Measurements from ENCODE around the gene PODXL2.
A peak's percentile ranks its signal among the peaks of the same experiment; 100 is the strongest.
"Not testable (repeated sequence)": the region's sequence is repeated elsewhere in the genome, so short reads cannot be mapped to it uniquely, and the experiment has no call there.

The PODXL2 gene

DNA sequence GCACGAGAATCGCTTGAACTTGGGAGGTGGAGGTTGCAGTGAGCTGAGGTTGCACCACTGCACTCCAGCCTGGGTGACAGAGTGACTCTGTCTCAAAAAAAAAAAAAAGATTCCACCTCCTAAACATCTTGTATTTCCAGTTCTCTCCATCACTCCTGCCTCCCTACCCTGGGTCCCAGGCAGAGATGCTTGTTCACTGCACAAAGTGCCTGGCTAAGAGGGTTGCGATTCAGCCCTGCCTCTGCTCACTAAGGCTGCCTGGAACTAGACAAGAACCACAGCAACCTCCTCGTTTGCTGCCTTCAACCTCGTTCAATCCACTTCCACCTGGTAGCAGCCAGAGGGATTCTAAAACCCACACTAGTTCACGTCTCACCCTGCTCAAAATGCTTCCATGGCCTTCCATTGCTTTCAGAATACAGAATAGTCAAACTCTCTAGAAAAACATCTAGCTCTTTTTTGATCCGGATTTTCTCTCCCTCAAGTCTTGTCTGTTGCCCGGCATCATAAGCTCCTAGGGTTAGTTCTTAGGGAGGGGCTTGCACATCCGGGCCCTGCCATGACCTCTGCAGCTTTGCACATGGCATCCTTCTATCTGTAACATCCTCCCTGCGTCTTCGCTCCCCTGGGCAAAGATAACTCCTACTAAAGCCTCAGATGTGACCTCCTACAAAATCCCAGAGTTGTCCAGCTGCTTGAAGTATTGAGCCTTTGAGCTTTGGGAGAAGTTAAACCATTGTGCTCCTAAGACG, 31.8 kb upstream of the PODXL2 start:
- DNase-seq (ENCODE audit: low spot score), result no peak
- TF ChIP-seq, protein P1, sequence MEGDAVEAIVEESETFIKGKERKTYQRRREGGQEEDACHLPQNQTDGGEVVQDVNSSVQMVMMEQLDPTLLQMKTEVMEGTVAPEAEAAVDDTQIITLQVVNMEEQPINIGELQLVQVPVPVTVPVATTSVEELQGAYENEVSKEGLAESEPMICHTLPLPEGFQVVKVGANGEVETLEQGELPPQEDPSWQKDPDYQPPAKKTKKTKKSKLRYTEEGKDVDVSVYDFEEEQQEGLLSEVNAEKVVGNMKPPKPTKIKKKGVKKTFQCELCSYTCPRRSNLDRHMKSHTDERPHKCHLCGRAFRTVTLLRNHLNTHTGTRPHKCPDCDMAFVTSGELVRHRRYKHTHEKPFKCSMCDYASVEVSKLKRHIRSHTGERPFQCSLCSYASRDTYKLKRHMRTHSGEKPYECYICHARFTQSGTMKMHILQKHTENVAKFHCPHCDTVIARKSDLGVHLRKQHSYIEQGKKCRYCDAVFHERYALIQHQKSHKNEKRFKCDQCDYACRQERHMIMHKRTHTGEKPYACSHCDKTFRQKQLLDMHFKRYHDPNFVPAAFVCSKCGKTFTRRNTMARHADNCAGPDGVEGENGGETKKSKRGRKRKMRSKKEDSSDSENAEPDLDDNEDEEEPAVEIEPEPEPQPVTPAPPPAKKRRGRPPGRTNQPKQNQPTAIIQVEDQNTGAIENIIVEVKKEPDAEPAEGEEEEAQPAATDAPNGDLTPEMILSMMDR (IDR thresholded peaks at IDR 0.05; ENCODE audit: extremely low read depth, missing control alignments), result no peak

DNA sequence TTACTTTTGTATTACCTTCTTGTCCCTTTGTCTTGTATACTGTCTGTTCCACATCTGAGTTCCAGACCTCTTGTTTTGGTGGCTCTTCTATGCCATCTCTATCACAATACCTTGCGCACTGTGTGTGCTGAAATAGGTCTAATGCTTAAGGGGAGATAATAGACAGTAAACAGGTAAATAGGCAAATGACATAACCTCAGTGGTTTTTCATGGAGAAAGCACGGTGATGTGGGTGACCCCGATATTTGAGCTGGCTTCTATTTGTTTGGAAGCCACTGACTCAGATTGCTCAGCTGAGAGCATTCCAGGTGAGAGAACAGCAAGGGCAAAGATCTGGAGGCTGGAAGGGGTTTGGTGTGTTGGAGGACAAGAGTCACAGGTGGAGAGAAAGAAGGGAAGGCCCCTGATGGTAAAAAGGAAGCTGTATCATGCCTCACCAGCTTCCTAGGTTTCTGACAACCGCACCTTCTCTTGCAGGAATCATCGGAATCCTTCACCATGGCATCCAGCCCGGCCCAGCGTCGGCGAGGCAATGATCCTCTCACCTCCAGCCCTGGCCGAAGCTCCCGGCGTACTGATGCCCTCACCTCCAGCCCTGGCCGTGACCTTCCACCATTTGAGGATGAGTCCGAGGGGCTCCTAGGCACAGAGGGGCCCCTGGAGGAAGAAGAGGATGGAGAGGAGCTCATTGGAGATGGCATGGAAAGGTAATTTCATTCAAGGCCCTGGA, 30.0 kb upstream of the PODXL2 start:
- DNase-seq (ENCODE audit: low spot score), result no peak
- TF ChIP-seq, protein P1 (IDR thresholded peaks at IDR 0.05; ENCODE audit: extremely low read depth, missing control alignments), result no peak

GRCh38 chr3:127600749-127601456, 28.1 kb upstream of the PODXL2 start:
- DNase-seq (ENCODE audit: low spot score), result no peak
- TF ChIP-seq, protein P1 (IDR thresholded peaks at IDR 0.05; ENCODE audit: extremely low read depth, missing control alignments), result no peak

- DNase-seq (ENCODE audit: low spot score), result peak; percentile 46
- TF ChIP-seq, protein P1 (IDR thresholded peaks at IDR 0.05; ENCODE audit: extremely low read depth, missing control alignments), result no peak
These were observed 24.9 kb upstream of the PODXL2 start for GRCh38 chr3:127604035-127604434.

GRCh38 chr3:127604546-127605165, 24.3 kb upstream of the PODXL2 start:
- DNase-seq (ENCODE audit: low spot score), result no peak
- TF ChIP-seq, protein P1 (IDR thresholded peaks at IDR 0.05; ENCODE audit: extremely low read depth, missing control alignments), result no peak

DNA sequence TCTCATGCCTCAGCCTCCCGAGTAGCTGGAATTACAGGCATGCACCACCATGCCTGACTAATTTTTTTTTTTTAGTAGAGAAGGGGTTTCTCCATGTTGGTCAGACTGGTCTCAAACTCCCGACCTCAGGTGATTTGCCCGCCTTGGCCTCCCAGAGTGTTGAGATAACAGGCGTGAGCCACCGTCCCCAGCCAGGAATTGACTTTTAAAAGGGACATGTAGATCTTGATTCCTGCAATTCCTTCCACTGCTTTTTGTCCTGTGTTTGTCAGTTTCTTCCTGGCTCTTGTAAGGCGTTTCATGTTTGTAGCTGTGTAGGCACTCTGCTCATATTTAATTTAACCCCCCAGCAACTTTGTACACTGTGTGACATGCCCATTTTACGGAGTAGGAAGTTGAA, 23.4 kb upstream of the PODXL2 start:
- DNase-seq (ENCODE audit: low spot score), result not testable (repeated sequence)

DNA sequence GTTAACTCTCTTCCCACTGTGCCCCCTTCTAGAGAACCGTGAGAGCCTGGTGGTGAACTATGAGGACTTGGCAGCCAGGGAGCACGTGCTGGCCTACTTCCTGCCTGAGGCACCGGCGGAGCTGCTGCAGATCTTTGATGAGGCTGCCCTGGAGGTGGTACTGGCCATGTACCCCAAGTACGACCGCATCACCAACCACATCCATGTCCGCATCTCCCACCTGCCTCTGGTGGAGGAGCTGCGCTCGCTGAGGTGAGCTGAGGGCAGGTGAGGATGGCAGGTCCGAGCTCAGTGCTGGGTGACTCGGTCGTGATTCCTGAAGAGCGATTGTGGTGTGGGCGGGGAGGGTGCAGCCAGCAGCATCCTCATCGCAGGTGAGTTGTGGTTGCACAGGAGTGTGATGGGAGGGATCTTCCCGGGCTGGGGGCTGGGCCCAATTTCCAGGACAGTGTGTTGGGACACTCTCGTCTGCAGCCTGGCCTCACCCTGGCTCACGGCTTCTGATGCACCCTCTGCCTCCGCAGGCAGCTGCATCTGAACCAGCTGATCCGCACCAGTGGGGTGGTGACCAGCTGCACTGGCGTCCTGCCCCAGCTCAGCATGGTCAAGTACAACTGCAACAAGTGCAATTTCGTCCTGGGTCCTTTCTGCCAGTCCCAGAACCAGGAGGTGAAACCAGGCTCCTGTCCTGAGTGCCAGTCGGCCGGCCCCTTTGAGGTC, 22.7 kb upstream of the PODXL2 start:
- TF ChIP-seq, protein P1 (IDR thresholded peaks at IDR 0.05; ENCODE audit: extremely low read depth, missing control alignments), result no peak
- DNase-seq (ENCODE audit: low spot score), result no peak

Data from GM20000 (cell line).